Rectal smooth muscle tissue (tissue), 1 donor: ENCODE measurements around the gene ANKRD33.

Experiments used
- H3K27ac ChIP-seq: one replicate; pipeline ENCODE4 v1.7.0; 2013; ENCODE audit warnings: low read depth, low read length, inconsistent platforms
- H3K27me3 ChIP-seq: one replicate; pipeline ENCODE4 v1.7.0; 2013; ENCODE audit warnings: low read length; ENCODE audit not compliant: control insufficient read depth, insufficient read depth
- H3K36me3 ChIP-seq: one replicate; pipeline ENCODE4 v1.7.0; 2013; ENCODE audit warnings: low read length; ENCODE audit not compliant: control insufficient read depth, insufficient read depth
- H3K4me1 ChIP-seq: one replicate; pipeline ENCODE4 v1.7.0; 2013; ENCODE audit warnings: low read length; ENCODE audit not compliant: control insufficient read depth, insufficient read depth
- H3K4me3 ChIP-seq: one replicate; pipeline ENCODE4 v1.7.0; 2013; ENCODE audit warnings: low read length
- H3K9ac ChIP-seq: one replicate; pipeline ENCODE4 v1.7.0; 2013; ENCODE audit warnings: low read length

ANKRD33 gene

DNA sequence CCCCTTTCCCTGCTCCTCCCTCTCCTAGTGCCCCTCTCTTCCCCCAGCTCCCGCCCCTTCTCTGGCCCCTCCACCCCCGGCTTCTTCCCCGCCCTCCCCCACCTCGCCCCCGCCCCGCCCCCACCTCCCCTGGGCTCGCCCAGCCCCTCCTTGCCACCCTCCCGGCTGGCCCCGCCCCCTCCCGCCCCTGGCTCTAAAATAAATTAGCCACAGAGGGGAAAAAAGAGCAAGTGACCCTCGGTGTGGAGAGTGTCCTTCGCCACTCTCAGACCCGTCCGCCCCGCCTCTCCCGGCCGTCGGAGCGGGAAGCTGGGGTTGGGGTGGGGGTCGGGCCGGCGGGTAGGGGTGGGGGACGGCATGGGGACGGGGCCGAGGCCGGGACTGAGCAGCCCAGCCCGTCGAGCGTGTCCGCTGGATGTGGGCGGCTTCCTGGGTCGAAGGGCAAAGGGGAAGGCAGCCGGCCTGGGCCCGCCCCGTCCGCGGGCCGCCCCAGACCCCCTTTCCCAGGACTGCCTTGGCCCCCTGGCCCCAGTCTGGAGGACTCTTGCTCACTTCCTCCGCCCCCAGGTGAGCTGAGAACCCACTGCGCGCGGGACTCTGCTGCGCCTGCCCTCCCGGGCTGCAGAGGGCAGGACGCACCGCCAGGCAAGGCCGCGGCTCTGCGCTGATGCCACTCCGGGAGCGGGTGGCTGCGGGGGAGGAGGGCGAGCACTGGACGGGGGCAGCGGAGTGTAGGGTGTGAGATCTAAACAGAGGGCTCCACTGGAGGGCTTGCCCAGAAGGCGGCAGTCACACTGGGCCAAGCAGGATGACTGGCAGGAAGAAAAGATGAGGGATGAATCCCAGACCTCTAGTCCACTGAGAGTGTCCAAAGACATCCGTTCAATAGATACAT is 38.8 kb upstream of the ANKRD33 start:
- Histone ChIP-seq H3K4me1 (no peaks in the 10 kb centered on the region), H3K4me3 (no peak overlapping the region), H3K27me3 (peaks cover 34% of the 10 kb centered on the region), H3K27ac (no peak overlapping the region), H3K9ac (no peak overlapping the region), H3K36me3 (no peaks in the 10 kb centered on the region)

DNA sequence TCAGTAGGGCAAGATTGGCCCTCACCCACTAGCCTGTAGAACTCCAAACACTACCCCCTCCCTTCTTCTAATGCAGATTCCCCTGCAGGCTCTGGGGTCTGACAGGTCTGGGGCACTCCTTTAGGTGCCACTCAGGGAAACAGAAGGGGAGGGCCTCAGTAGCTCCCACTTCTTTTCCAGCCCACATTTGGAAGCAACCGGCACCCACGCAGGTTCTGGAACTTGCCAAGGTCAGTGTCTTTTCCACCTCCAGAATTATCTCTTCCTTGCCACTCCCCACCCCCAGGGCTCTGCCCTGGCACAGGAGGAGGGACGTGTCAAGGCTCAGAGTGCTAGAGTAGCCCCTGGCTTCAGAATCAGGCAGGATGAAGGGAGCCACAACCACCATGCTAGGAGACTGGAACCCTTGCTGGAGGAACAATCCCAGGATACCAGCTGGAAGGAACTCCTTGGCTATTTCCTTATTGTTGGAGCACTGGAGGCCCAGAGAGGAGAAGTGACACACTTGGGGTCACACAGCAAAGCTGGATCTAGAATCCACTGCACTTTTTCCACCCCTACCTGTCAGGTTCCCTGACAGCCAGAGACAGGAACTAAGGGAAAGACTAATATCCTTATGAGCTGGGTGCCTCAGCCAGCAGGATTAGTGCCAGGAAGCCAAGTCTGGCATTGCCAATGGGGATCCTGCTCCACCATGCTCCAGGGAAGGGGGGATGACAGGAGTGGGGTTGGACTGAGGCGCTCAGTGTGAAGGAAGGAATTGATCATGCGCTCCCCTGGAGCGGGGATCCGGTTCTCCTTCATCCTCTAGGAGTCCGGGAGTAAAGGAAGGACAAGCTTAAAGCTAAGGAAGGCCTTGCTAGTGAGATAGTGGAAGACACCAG is 37.6 kb upstream of the ANKRD33 start:
- Histone ChIP-seq H3K27me3 (peaks cover 22% of the 10 kb centered on the region), H3K27ac (no peak overlapping the region), H3K4me1 (no peaks in the 10 kb centered on the region), H3K4me3 (no peak overlapping the region), H3K36me3 (no peaks in the 10 kb centered on the region), H3K9ac (no peak overlapping the region)

DNA sequence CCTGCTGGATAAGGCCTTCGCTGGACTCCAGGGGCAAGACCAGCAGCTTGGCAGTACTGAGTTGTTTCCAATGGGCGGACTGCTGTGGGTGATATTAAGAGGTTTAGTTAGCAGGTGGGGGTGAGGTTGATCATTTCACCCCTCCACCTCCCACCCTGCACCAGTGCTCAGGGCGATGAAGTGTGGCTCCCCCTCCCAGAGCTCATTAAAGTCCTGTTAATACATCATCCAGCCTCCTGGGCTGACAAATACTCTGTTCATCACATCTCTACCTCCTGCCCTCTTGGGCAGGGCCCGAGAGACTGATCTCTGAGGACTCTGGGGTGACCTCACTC is 37.0 kb upstream of the ANKRD33 start:
- Histone ChIP-seq H3K27me3 (peaks cover 19% of the 10 kb centered on the region), H3K9ac (no peak overlapping the region), H3K36me3 (no peaks in the 10 kb centered on the region), H3K4me3 (no peak overlapping the region), H3K27ac (no peak overlapping the region), H3K4me1 (no peaks in the 10 kb centered on the region)

DNA sequence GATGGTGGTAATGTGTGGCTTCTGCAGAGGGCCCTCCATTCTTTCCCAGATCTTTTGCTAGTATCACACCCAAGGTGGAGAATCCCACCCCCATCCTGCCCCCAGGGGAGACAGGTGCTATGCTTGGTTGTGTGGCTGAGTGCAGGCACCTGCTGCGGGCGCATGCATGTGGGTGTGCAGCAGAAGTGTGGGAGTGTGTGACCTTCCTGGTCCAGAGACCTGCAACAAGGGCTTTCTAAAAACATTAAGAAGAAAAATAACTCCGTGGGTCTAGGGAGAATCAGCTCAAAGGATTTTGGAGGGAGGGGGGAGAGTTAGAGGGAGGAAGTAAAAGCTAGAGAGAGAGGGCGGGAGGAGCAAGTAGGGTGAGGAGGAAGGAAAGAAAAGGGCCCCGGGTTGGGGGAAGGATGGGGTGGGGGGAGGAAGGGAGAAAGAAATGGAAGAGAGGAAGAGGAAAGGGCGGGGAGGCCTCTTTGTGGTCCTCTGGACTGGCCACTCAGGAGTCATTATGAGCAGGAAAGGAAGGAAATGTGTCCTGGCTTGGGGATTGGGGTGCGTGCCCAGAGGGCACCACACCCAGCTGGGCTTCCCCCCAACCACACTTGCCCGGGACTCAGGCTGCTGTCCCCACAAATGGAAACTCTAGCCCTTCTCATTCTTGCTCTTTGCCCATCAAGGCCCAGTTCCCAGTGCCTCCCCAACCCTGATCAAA is 36.3 kb upstream of the ANKRD33 start:
- no peaks in the 10 kb centered on the region for H3K36me3 ChIP-seq
- no peaks in the 10 kb centered on the region for H3K4me1 ChIP-seq
- peaks cover 18% of the 10 kb centered on the region for H3K27me3 ChIP-seq
- H3K4me3 ChIP-seq = no peak overlapping the region
- H3K9ac ChIP-seq = no peak overlapping the region
- no peak overlapping the region for H3K27ac ChIP-seq

DNA sequence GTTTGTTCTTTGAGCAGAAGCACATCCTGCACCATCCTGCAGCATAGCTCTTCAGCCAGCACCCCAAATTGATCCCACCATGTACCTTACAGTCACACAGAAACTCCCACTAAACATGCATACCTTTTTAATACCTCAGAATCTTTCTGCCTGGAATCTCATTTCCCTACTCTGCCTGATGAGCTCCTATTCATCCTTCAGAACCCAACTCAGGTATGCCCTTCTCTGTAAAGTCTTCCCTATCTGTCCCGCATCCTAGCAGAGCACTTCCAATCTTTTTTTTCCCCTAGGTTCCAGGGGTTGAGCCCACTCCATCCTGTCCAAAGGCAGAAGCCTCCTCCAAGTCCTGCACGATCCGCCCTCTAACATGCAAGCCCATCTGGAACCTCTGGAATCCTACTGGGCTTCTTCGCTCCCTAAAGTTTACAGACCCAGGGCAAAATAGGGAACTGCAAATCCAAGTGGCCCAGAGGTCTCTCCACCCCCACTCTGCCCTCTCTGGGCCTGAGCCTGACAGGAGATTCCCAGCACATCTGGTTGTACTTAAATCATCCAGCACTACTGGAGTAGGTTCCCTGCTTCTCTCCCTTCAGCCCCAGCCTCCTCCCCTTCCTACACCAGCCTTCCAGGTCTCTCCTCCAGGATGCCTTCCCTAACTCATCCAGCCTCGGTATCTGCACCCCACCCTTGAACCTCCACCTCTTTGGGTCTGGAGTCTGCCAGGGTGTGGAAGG is 35.3 kb upstream of the ANKRD33 start:
- no peaks in the 10 kb centered on the region for H3K4me1 ChIP-seq
- H3K36me3 ChIP-seq = no peaks in the 10 kb centered on the region
- peaks cover 15% of the 10 kb centered on the region for H3K27me3 ChIP-seq
- no peak overlapping the region for H3K4me3 ChIP-seq
- no peak overlapping the region for H3K9ac ChIP-seq
- H3K27ac ChIP-seq = no peak overlapping the region

DNA sequence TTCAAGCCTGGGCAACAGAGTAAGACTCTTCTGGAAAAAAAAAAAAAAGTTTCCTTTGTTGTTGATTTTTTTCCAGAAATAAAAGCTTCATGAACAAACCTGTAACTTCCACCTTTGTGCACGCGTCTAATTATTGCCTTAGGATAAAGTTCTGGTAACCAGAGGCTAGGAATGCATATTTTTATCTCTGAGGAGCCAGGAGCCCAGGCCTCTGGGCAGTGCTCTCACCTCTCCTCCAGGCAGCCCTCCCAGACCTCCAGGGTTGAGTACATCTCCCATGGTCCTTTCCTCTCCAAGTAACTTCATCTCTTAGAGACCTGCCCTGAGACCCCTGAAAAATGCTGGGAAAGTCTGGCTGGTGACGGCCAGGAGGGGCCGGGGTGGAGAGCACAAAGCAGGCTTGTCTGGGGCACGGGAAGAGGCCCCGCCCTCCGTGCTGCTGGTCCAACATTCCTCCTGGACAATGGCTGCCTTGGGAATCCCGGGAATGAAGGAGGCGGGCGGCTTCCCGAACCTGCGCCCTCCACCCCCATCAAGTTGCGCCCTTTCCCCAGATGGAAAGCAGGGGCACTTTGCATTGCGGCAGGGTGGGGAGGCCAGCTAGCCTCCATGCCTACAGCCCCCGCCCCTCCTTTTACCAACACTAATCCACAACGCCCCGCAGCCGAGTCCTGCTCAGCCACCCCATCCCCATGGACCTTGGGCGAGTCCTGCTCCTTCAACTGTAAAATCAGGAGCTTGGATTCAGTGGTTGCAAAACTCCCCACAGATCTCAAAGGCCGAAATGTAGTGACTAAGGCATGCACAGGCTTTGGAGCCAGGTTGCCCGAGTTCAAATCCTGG is 32.1 kb upstream of the ANKRD33 start:
- Histone ChIP-seq H3K27me3 (peaks cover 10% of the 10 kb centered on the region), H3K9ac (no peak overlapping the region), H3K36me3 (no peaks in the 10 kb centered on the region), H3K27ac (no peak overlapping the region), H3K4me3 (no peak overlapping the region), H3K4me1 (no peaks in the 10 kb centered on the region)

DNA sequence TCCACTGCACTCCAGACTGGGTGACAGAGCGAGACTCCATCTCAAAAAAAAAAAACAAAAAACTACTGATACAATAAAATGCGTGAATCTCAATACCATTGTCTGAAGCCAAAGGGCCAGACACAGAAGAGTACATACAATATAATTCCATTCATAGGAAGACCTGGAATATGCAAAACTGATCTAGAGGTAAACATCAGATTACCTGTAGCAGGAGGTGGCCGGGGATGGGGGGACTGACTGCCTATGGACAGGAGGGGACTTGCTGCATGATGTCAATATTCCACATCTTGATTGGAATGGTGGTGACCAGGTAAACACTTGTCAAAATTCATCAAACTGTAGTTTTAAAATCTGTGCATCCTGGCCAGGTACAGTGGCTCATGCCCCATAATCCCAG is 26.9 kb upstream of the ANKRD33 start:
- H3K4me1 ChIP-seq = no peaks in the 10 kb centered on the region
- H3K36me3 ChIP-seq = no peaks in the 10 kb centered on the region
- H3K27ac ChIP-seq = no peak overlapping the region
- peaks cover 12% of the 10 kb centered on the region for H3K27me3 ChIP-seq
- no peak overlapping the region for H3K9ac ChIP-seq
- H3K4me3 ChIP-seq = no peak overlapping the region

DNA sequence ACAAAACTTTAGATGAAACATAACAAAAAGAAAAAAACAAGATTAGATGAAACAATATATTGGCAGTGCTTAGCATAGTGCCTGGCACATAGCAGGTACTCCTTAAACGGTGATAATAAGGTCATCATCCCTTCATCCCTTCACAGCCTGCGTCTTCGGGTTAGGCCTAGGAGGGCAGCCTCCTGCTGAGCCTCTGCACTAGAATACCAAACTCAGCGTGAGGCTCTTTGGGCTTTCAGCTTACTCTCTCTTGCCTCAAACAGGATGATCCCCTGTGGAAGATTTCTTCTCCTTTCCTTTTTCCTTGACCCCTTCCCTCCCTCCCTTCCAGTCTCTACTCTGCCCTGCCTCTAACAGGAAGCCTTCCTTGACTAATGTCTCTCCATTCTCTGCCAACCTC is 25.0 kb upstream of the ANKRD33 start:
- Histone ChIP-seq H3K27ac (no peak overlapping the region), H3K4me1 (no peaks in the 10 kb centered on the region), H3K4me3 (no peak overlapping the region), H3K9ac (no peak overlapping the region), H3K36me3 (no peaks in the 10 kb centered on the region), H3K27me3 (peaks cover 8% of the 10 kb centered on the region)

DNA sequence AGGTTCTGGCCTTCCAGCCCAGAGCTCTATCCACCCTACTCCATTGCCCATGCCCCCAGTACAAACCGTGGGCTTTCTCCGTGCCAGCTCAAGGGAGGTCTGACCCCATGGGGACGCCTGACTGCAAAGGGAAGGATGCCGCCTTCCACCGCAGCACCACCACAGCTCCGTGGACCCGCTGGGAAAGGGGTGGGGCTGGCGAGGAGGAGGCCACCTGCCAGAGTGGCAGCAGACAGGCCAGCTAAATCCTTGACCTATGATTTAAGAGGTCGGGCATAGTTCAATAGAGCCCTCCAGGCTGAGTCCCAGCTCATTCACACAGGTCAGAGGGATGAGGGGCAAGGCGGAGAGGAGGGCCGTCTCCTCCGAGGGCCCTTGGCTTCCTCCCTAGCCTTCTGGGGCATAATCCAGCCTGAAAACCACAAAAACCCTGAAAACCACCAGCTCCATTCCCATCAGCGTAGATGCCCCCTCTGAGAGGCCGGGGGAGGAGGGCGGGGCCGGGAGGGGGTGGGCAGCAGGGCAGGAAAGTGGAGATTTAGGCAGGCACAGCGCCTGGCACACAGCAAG is 24.5 kb upstream of the ANKRD33 start:
- H3K9ac ChIP-seq = no peak overlapping the region
- peaks cover 11% of the 10 kb centered on the region for H3K27me3 ChIP-seq
- H3K36me3 ChIP-seq = no peaks in the 10 kb centered on the region
- no peak overlapping the region for H3K27ac ChIP-seq
- H3K4me1 ChIP-seq = no peaks in the 10 kb centered on the region
- H3K4me3 ChIP-seq = peak overlapping the region; percentile 39

DNA sequence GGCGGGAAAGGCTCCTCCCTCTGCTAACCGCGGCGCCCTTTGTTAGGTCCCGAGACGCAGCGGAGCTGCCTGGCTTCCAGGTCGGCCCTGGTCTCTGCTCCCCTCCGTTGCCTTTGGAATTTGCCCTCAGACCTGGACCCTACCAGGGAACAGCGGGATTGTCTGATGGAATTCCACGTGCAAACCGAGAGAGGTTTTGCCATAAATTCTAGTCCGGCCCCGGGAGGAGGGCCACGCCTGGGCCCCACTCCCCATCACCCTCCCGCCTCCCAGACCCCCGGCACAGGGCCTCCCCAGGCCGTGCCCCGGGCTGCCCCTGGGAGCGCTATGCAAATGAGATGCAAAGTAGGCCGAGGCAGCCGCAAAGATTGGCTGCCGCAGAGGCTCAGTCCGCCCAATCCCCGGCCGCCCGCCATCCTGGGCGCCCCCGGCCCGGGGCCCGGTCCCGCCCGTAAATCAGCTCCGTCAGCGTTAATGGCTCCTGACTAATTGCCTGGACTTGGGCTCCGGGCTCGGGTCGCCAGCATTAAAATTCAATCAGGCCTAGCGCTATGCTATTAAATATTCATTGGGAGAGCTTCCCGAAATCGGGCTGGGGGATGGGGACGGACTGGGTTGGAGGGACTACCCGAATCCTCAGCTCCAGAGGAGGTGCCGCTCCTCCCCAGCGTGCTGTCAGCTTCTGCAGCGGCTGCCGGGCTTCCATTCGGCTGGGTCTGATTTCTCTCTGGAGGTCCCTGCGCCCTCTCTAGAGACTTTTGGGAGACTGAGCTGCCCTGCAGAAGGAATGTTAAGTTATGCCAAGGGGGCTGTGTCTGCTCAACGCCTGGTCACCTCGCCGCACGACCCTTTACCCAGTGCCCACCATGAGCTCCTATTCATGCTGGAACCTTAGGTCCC is 23.7 kb upstream of the ANKRD33 start:
- Histone ChIP-seq H3K36me3 (no peaks in the 10 kb centered on the region), H3K4me3 (peak overlapping the region; percentile 39), H3K9ac (no peak overlapping the region), H3K4me1 (no peaks in the 10 kb centered on the region), H3K27me3 (peaks cover 15% of the 10 kb centered on the region), H3K27ac (no peak overlapping the region)
